Adipose tissue (tissue), 3 donors: Measurements from ENCODE around the gene SMR3A. TPM values are rescaled to one million over a fixed set of nuclear protein-coding genes. Genes with fewer than 3 reads are reported as not detected.

Experiments
- H3K27ac ChIP-seq: one replicate; pipeline ENCODE4 v1.5.1; 2013; ENCODE audit warnings: low read depth, low read length
- WGBS, 3 donors: extraction: QIAGEN DNeasy Blood & Tissue Kit; methylation state at CpG; one replicate each; pipeline ENCODE4 v1.1.7; 2013; 5-methylcytosine and 5-hydroxymethylcytosine counted together
- polyA plus RNA-seq, 3 donors: library from polyadenylated mRNA; stranded (reverse); fragments of 200-250 nt; gene quantifications; one replicate each; pipeline ENCODE4 v1.2.3, GENCODE V29; 2013
- donor health status: healthy with polysubstance abuse.
- donor health status: Bipolar disorder and iron deficiency.
- donor health status: healthy.

Gene SMR3A
- polyA plus RNA-seq, 3 donors = not detected

DNA sequence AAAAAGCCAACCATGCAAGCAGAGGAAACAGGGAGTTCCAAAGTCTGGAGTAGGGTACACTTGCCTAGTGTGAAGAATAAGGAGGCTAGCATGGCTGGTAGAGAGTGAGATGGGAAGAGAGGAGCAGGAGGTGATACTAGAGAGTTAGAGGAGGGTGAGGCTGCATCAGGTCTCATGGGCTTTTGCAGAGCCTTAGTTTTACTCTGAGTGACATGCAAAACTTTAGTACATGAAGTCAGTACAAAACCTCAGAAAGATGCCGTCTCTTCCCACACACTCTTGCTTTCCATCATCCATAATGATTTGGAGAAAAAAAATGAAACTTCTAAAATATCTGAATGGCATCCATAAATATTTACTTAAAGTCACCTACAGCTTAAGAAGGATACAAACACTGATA is 42.2 kb downstream of the SMR3A start:
- 68 to 90% (median 75%) methylated on average over 1 of the region's 1 CpG for WGBS, 3 donors
- no peak overlapping the region for H3K27ac ChIP-seq

- WGBS, 3 donors = 55 to 76% (median 74%) methylated on average over 6 of the region's 6 CpGs
- H3K27ac ChIP-seq = no peak overlapping the region
These were observed 45.2 kb downstream of the SMR3A start for GRCh38 chr4:70405765-70406164.

Other genes starting within 250 kb of the SMR3A start
- gene PRR27, start 206.5 kb upstream of the SMR3A start, polyA plus RNA-seq = not detected
- 1 to 10 TPM in 2 of 3 donors, under 1 TPM in 1; 0.08 to 1.3 (median 1.1) TPM for gene ODAM, start 165.0 kb upstream of the SMR3A start, polyA plus RNA-seq
- under 1 TPM in 2 of 3 donors, not detected in 1; 0.24 to 0.60 TPM for gene FDCSP, start 134.6 kb upstream of the SMR3A start, polyA plus RNA-seq
- gene CSN3, start 118.2 kb upstream of the SMR3A start, polyA plus RNA-seq = not detected
- not detected for gene CABS1, start 25.8 kb upstream of the SMR3A start, polyA plus RNA-seq
- gene SMR3B, start 22.4 kb downstream of the SMR3A start, polyA plus RNA-seq = not detected
- gene OPRPN, start 37.2 kb downstream of the SMR3A start, polyA plus RNA-seq = not detected
- gene MUC7, start 111.4 kb downstream of the SMR3A start, polyA plus RNA-seq = not detected
- not detected for gene AMTN, start 157.8 kb downstream of the SMR3A start, polyA plus RNA-seq
- under 1 TPM in 1 of 3 donors, not detected in 2; 0.12 TPM for gene AMBN, start 231.5 kb downstream of the SMR3A start, polyA plus RNA-seq